Kidney (tissue), 14 donors: ENCODE measurements around the gene GLT1D1. TPM values are rescaled to one million over a fixed set of nuclear protein-coding genes. Genes with fewer than 3 reads are reported as not detected.

Experiments
- DNase-seq, 5 donors: peaks; one replicate each; pipeline ENCODE4 v3.0.0-alpha.2; 2013 to 2020
- FAIRE-seq: peaks from 2 replicates; lab custom pipeline; 2012; peaks lifted over from hg19 to GRCh38; lab: Jason Lieb, UNC
- H3K27ac ChIP-seq, 2 donors: one replicate each; pipeline ENCODE4 v1.7.0; 2013; ENCODE audit warnings: low read depth in 2 of 2, low read length in 2 of 2, inconsistent platforms in 1 of 2
- H3K27me3 ChIP-seq: one replicate; pipeline ENCODE4 v1.7.1; 2013; ENCODE audit warnings: low read length, inconsistent platforms; ENCODE audit not compliant: control insufficient read depth, insufficient read depth
- H3K36me3 ChIP-seq, 3 donors: one replicate each; pipeline versions ENCODE4 v1.7.0 to v1.7.1; 2013; ENCODE audit warnings: low read length in 3 of 3, control low read depth in 1 of 3, inconsistent platforms in 1 of 3; ENCODE audit not compliant: insufficient read depth in 3 of 3, control insufficient read depth in 2 of 3
- H3K4me1 ChIP-seq, 3 donors: one replicate each; pipeline versions ENCODE4 v1.7.0 to v1.7.1; 2013; ENCODE audit warnings: low read length in 3 of 3, inconsistent platforms in 1 of 3, low read depth in 1 of 3; ENCODE audit not compliant: control insufficient read depth in 2 of 3, insufficient read depth in 2 of 3
- H3K4me3 ChIP-seq, 3 donors: one replicate each; pipeline versions ENCODE4 v1.7.0 to v1.8.1; 2013; ENCODE audit warnings: low read length in 3 of 3, control low read depth in 1 of 3, inconsistent platforms in 1 of 3
- H3K9ac ChIP-seq, 3 donors: one replicate each; pipeline versions ENCODE4 v1.7.0 to v1.7.1; 2013; ENCODE audit warnings: low read length in 3 of 3, control low read depth in 1 of 3, inconsistent platforms in 1 of 3
- H3K9me3 ChIP-seq, 3 donors: one replicate each; pipeline versions ENCODE4 v1.7.0 to v1.7.1; 2013; ENCODE audit warnings: low read length in 3 of 3, control low read depth in 1 of 3, inconsistent platforms in 1 of 3; ENCODE audit not compliant: control insufficient read depth in 2 of 3, insufficient read depth in 1 of 3
- intact Hi-C: fragments of 100-400 bp; cut with DNase I; formaldehyde crosslinking; loops from one replicate; pipeline ENCODE4 v1.11.1; 2022
- polyA plus RNA-seq: library from polyadenylated mRNA; stranded (reverse); fragments of 350-450 nt; fragmentation: Illumina TruSeq; extraction: RNeasy Lipid Tissue Mini Kit (QIAGEN cat#74804); gene quantifications from one replicate; pipeline ENCODE4 v1.2.3, GENCODE V29; 2014; ENCODE audit warnings: low read depth, low replicate concordance; ENCODE audit not compliant: insufficient read depth
- total RNA-seq: library from RNA; stranded (reverse); fragmentation: NEBNext Ultra II Directional; extraction: Animal tissue kit (Norgen Biotek cat#: 25700); gene quantifications from one replicate; pipeline ENCODE4 v1.2.1, GENCODE V29; 2021
- TF ChIP-seq, protein P1 (sequence below): IDR thresholded peaks from 3 replicates; pipeline ENCODE4 v1.5.1; 2012; ENCODE audit warnings: mild to moderate bottlenecking, moderate library complexity, borderline replicate concordance; ENCODE audit not compliant: insufficient read depth; ENCODE audit errors: extremely low read depth
- donor health status: control.
- donor health status: control.
- donor health status: control.
- donor health status: control.
- donor health status: control.
- donor health status: DM: yes; HTN: yes; CAD: no.
- donor health status: Normal renal cell carcinoma (clear cell type).

The GLT1D1 gene
- total and polyA plus RNA-seq, 2 donors from 2014 or later = 0.41 to 0.45 TPM

DNA sequence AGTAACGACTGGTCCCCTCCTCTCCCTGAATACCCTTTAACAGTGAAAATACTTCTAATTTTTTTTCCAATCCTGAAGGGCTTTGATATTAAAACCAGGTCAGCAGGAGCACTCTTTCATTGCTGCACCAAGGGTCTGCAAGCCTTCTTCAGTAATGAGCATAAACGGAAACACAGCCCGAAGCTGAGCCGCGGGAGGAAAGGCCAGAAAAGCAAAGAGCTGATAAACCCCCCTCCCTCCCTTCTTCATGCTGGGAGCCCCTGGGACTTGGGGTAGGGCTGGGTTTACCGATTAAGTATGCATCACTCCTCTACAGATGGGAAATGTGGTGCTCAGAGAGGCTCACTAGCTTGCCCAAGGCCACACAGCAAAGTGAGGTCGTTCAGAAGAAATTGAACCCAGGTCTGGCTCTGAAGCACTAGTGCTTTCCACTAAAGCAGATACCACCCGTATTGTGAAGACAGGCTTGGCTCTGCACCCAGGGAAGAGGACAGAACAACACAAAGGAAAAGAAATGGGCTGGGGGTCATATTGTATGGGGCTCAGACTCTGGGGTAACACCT lies 128.8 kb downstream of the GLT1D1 start:
- Histone ChIP-seq H3K4me3 (no peak overlapping the region), H3K4me1 (no peaks in the 10 kb centered on the region), H3K27ac (no peak overlapping the region), H3K36me3 (no peaks in the 10 kb centered on the region), H3K9me3 (no peaks in the 10 kb centered on the region), H3K27me3 (no peaks in the 10 kb centered on the region), H3K9ac (no peak overlapping the region)
- intact Hi-C loops = no loop called here
- TF ChIP-seq, protein P1, sequence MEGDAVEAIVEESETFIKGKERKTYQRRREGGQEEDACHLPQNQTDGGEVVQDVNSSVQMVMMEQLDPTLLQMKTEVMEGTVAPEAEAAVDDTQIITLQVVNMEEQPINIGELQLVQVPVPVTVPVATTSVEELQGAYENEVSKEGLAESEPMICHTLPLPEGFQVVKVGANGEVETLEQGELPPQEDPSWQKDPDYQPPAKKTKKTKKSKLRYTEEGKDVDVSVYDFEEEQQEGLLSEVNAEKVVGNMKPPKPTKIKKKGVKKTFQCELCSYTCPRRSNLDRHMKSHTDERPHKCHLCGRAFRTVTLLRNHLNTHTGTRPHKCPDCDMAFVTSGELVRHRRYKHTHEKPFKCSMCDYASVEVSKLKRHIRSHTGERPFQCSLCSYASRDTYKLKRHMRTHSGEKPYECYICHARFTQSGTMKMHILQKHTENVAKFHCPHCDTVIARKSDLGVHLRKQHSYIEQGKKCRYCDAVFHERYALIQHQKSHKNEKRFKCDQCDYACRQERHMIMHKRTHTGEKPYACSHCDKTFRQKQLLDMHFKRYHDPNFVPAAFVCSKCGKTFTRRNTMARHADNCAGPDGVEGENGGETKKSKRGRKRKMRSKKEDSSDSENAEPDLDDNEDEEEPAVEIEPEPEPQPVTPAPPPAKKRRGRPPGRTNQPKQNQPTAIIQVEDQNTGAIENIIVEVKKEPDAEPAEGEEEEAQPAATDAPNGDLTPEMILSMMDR = no peak
- DNase-seq (no peak), FAIRE-seq (no peak)

DNA sequence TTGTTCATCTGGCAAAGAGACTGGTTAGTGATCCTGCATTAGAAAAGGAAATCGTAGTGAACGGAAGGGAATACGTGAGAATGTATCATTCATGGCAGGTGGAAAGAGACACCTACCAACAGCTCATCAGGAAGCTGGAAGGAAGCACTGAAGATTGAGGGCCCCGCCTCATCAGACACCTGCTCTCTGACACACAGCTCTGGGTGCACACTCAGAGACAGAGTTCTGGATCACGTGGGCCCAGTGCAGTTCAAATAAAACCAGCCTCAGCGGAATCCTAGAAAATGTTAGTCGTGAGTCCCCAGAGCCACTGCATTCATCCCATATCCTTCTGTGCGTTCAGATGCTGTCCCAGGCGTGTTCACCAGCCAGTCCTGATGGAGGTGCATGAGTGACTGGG lies 129.7 kb downstream of the GLT1D1 start:
- Histone ChIP-seq H3K27me3 (no peaks in the 10 kb centered on the region), H3K36me3 (no peaks in the 10 kb centered on the region), H3K4me1 (no peaks in the 10 kb centered on the region), H3K4me3 (no peak overlapping the region), H3K27ac (no peak overlapping the region), H3K9me3 (no peaks in the 10 kb centered on the region), H3K9ac (no peak overlapping the region)
- no peak for DNase-seq
- TF ChIP-seq, protein P1 = no peak
- no peak for FAIRE-seq
- intact Hi-C loops = no loop called here

DNA sequence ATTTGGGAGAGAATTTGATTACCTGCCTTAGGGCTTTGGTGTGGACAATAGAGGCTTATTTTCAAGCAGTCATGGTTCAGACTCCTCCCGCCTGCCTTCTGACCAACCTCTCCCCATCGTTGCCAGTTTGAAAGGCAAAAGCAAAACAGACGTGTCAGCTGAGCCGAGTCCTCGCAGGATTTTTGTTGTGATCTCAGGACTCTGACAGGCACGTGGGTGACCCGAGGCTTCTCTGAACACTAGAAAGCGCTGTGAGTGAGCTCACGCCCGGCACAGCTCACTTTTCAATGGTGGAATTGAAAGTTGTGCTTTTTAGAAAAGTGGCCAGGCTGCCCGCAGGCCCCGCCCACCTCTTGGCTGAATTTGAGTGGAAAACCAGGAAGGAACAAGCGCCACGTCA lies 130.1 kb downstream of the GLT1D1 start:
- no peaks in the 10 kb centered on the region for H3K9me3 ChIP-seq

More for the DNA sequence above, 130.1 kb downstream of the GLT1D1 start:
- no peak for FAIRE-seq
- Histone ChIP-seq H3K9ac (no peak overlapping the region), H3K4me3 (no peak overlapping the region), H3K27me3 (no peaks in the 10 kb centered on the region), H3K36me3 (no peaks in the 10 kb centered on the region), H3K4me1 (no peaks in the 10 kb centered on the region), H3K27ac (no peak overlapping the region)
- TF ChIP-seq, protein P1 = no peak
- DNase-seq = no peak
- intact Hi-C loops = no loop called here
